GM12875 (cell line): Measurements from ENCODE around the gene COMMD2.

Experiments used
- H3K4me3 ChIP-seq: one replicate; pipeline ENCODE4 v1.5.1; 2011; ENCODE audit warnings: low read depth, low read length, control low read depth
- CTCF ChIP-seq: IDR thresholded peaks from 2 replicates; pipeline ENCODE4 v1.5.1; 2011; ENCODE audit warnings: low read depth, mild to moderate bottlenecking, control low read depth, inconsistent platforms, low read length, moderate library complexity, borderline replicate concordance; ENCODE audit not compliant: insufficient read depth

COMMD2 gene

DNA sequence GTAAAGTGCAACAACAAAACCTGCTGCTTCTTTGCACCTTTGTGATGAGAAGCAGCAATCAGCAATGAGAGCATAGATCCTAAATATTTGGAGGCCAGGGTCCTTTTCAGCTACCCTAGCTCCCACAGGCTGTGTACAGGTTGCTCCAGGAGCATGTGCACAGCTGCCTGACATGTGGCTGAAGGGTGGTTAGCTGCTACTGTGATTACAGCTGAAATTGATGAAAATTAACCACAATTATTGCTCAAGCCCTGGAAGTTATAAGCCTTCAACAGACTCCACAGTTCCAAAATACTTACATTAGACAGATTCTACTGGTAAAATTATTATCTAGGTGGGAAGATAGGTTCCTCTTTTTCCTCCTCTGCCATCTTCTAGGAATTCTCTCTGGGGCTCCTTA is 28.5 kb downstream of the COMMD2 start:
- TF ChIP-seq CTCF: no peak
- no peak overlapping the region for H3K4me3 ChIP-seq

DNA sequence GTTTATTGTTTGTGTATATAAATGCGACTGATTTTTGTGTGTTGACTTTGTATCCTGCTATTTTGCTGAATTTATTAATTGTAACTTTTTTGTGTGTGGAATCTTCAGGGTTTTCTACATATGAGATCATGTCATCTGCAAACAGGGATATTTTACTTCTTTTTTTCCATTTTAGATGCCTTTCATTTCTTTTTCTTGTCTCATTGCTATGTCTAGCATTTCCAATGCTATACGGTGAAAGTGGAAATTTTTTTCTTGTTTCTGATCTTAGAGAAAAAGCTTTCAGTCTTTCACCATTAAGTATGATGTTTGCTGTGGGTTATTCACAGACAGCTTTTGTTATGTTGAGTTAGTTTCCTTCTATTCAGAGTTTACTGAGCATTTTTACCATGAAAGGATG is 31.4 kb downstream of the COMMD2 start:
- TF ChIP-seq CTCF: no peak
- H3K4me3 ChIP-seq: no peak overlapping the region

- H3K4me3 ChIP-seq: no peak overlapping the region
Measured at GRCh38 chr3:149717391-149718056, 34.8 kb downstream of the COMMD2 start.

GRCh38 chr3:149716984-149717383 is 35.3 kb downstream of the COMMD2 start:
- no peak for TF ChIP-seq CTCF
- H3K4me3 ChIP-seq: no peak overlapping the region

More at GRCh38 chr3:149717391-149718056, 34.8 kb downstream of the COMMD2 start:
- peak; percentile 48; the same call in 1 of the 2 replicates for TF ChIP-seq CTCF

DNA sequence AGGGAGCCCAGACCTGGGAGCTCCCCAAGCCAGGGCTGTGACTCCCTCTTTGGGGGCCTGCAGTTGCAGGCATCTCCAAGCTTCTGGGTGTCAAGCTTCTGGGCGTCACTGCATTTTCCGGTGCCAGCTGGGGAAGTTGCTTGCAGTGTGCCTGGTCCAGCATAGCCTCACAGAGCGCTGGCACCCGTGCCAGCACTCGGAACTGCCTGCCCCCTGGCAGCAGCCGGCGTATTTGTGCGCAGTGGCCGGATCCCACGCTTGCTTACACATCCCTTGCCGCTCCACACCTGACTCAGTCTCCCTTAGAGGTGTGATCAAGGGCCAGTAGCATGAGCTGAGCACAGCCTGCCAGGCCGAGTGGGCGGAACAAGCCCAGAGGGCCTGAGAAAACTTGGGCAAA is 37.0 kb downstream of the COMMD2 start:
- no peak for TF ChIP-seq CTCF
- H3K4me3 ChIP-seq: no peak overlapping the region

DNA sequence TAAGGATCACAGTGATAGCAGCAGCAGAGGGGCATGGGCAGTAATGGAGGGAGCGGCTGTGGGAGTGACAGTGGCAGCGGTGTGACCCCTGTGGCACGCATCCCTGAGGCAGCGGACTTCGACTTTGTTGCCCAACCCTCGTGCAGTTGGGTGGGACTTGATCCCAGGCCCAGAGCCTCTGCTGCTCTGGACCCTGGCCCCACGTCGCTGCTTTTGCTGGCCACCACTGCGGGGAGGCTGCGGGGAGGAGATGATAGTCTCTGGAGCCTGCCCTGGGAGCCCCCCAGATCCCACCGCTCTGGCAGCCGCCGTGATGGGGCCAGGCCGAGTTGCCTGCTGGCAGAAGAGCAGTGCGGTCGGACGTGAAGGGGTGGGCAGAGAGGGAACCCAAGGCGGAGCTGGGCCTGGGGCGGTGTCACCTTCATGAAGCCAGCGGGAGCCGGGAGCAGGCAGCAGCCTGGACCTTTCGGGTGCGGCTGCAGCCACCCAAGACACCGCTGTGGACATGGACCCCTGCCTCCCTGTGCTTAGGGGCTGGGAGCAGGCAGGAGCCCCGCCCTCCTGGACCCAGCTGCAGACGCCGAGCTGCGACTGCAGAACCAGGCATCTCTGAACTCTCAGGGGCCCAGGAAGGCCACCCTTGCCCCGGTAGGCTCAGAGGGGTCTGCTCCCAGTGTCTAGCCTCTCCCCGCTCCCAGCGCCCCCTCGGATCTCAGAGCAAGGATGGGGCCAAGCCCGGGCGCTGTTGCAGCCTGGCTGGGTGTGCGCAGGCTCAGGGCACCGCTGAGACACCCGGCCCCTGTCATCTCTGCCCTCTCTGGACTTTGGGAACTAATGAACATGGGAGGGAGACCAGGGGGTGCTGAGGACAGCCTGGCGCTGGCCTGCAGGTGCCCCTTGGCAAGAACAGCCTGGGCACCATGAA is 38.3 kb downstream of the COMMD2 start:
- TF ChIP-seq CTCF: no peak
- no peak overlapping the region for H3K4me3 ChIP-seq
